DOHH2 (cell line): ENCODE data around the gene KPNA1.

ENCODE experiments used
- H3F3A ChIP-seq: fragments of 200-600 bp; sonication (generic), shearing (Covaris generic); 2 replicates; pipeline ENCODE4 v1.6.0; 2016; ENCODE audit warnings: antibody characterized with exemption, mild to moderate bottlenecking; ENCODE audit not compliant: control insufficient read depth, insufficient read depth
- H3K27ac ChIP-seq: fragments of 200-600 bp; sonication (generic); 2 replicates; pipeline ENCODE4 v1.5.1; 2014; ENCODE audit warnings: low read depth, mild to moderate bottlenecking, low read length, moderate library complexity
- H3K27me3 ChIP-seq: fragments of 200-600 bp; sonication (generic); 2 replicates; pipeline ENCODE4 v1.6.1; 2014; ENCODE audit warnings: mild to moderate bottlenecking, low read length, mixed read lengths; ENCODE audit not compliant: control insufficient read depth
- H3K36me3 ChIP-seq: fragments of 200-600 bp; sonication (generic); 2 replicates; pipeline ENCODE4 v1.6.1; 2014; ENCODE audit warnings: mild to moderate bottlenecking, low read length, moderate library complexity, mixed read lengths; ENCODE audit not compliant: control insufficient read depth
- H3K4me1 ChIP-seq: fragments of 200-600 bp; sonication (generic); 2 replicates; pipeline ENCODE4 v1.6.1; 2014; ENCODE audit warnings: mild to moderate bottlenecking, low read length, mixed read lengths; ENCODE audit not compliant: control insufficient read depth
- H3K4me2 ChIP-seq: fragments of 200-600 bp; sonication (generic); 2 replicates; pipeline ENCODE4 v1.6.0; 2014; ENCODE audit warnings: mild to moderate bottlenecking, low read length, moderate library complexity
- H3K4me3 ChIP-seq: fragments of 200-600 bp; sonication (generic); 2 replicates; pipeline ENCODE4 v1.5.1; 2014; ENCODE audit warnings: mild to moderate bottlenecking, low read length, mixed read lengths
- H3K79me2 ChIP-seq: fragments of 200-600 bp; sonication (generic); 2 replicates; pipeline ENCODE4 v1.6.1; 2014; ENCODE audit warnings: mild to moderate bottlenecking, low read length, mixed read lengths; ENCODE audit not compliant: control insufficient read depth
- H3K9me2 ChIP-seq: fragments of 200-600 bp; sonication (generic); replicated peaks from 2 replicates; pipeline ENCODE4 v1.6.1; 2014; ENCODE audit warnings: mild to moderate bottlenecking, low read length, mixed read lengths; ENCODE audit not compliant: control insufficient read depth
- H3K9me3 ChIP-seq: fragments of 200-600 bp; sonication (generic); 2 replicates; pipeline ENCODE4 v1.6.1; 2014; ENCODE audit warnings: antibody characterized with exemption, low read length, mixed read lengths; ENCODE audit not compliant: control insufficient read depth, insufficient read depth
- H4K20me1 ChIP-seq: fragments of 200-600 bp; sonication (generic); 2 replicates; pipeline ENCODE4 v1.6.0; 2014; ENCODE audit warnings: low read depth, mild to moderate bottlenecking, antibody characterized with exemption, low read length, moderate library complexity; ENCODE audit not compliant: control insufficient read depth, insufficient read depth
- EZH2phosphoT487 ChIP-seq: fragments of 200-600 bp; sonication (generic); IDR thresholded peaks from 2 replicates; pipeline ENCODE4 v1.6.1; 2017; ENCODE audit warnings: borderline replicate concordance, mild to moderate bottlenecking, antibody characterized with exemption, low read length, moderate library complexity, mixed read lengths
- TF ChIP-seq, protein P1 (sequence below): fragments of 200-600 bp; sonication (generic); IDR thresholded peaks from one replicate; pipeline ENCODE4 v1.5.1; 2014; ENCODE audit warnings: antibody characterized with exemption, mild to moderate bottlenecking, low read depth, low read length; ENCODE audit not compliant: poor library complexity, severe bottlenecking

Gene KPNA1

DNA sequence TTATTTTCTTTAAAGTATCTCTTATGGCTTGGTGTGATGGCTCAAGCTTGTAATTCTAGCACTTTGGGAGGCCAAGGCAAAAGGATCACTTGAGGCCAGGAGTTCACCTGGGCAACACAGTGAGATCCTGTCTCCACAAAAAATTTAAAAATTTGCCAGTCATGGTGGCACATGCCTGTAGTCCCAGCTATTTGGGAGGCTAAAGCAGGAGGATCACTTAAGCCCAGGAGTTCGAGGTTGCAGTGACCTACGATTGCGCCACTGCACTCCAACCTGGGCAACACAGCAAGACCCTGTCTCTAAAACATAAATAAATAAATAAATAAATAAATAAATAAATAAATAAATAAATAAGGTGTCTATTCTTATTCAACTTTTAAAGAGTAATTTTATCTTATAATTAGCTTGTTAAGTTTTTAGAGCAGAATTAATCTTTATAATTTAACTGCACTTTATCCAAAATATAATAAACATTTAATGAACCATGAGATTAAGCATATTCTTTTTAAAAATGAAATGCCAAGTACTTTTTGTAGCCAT is 48.0 kb downstream of the KPNA1 start:
- no peaks in the 10 kb centered on the region for H3K9me2 ChIP-seq
- H3K36me3 ChIP-seq, result peaks cover 50% of the 10 kb centered on the region
- no peak overlapping the region for H3K4me2 ChIP-seq
- H3K4me3 ChIP-seq, result no peak overlapping the region
- H4K20me1 ChIP-seq, result peaks cover 6% of the 10 kb centered on the region; the same call in 1 of the 2 replicates
- TF ChIP-seq EZH2phosphoT487, result no peak
- TF ChIP-seq, protein P1, sequence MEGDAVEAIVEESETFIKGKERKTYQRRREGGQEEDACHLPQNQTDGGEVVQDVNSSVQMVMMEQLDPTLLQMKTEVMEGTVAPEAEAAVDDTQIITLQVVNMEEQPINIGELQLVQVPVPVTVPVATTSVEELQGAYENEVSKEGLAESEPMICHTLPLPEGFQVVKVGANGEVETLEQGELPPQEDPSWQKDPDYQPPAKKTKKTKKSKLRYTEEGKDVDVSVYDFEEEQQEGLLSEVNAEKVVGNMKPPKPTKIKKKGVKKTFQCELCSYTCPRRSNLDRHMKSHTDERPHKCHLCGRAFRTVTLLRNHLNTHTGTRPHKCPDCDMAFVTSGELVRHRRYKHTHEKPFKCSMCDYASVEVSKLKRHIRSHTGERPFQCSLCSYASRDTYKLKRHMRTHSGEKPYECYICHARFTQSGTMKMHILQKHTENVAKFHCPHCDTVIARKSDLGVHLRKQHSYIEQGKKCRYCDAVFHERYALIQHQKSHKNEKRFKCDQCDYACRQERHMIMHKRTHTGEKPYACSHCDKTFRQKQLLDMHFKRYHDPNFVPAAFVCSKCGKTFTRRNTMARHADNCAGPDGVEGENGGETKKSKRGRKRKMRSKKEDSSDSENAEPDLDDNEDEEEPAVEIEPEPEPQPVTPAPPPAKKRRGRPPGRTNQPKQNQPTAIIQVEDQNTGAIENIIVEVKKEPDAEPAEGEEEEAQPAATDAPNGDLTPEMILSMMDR, result no peak
- no peaks in the 10 kb centered on the region for H3K4me1 ChIP-seq
- no peaks in the 10 kb centered on the region for H3K27me3 ChIP-seq
- H3K9me3 ChIP-seq, result no peaks in the 10 kb centered on the region
- H3F3A ChIP-seq, result no peaks in the 10 kb centered on the region
- peaks cover 43% of the 10 kb centered on the region for H3K79me2 ChIP-seq
- H3K27ac ChIP-seq, result no peak overlapping the region

DNA sequence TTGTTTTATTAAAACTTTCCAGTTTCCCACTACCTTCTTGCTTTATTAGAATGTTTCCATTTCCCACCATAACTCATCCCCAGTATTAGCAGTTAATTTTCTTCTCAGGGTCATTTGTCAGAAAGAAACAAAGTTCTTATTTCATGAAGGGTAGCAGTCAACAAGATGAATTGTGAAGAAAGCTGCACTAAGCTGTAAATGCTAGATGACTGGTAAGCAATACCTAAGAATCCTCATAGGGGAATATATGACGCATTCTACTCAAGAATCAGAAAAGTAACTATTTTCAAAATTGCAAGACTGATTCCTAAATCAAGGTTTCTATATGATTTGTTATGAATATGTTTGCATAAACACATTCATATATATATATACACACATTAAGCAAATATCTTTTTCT is 50.1 kb downstream of the KPNA1 start:
- no peaks in the 10 kb centered on the region for H3F3A ChIP-seq
- no peak overlapping the region for H3K27ac ChIP-seq
- TF ChIP-seq, protein P1, result no peak
- no peak for TF ChIP-seq EZH2phosphoT487
- H3K4me2 ChIP-seq, result no peak overlapping the region
- no peaks in the 10 kb centered on the region for H3K9me3 ChIP-seq
- H3K27me3 ChIP-seq, result no peaks in the 10 kb centered on the region
- H3K9me2 ChIP-seq, result no peaks in the 10 kb centered on the region
- H3K4me3 ChIP-seq, result no peak overlapping the region
- peaks cover 62% of the 10 kb centered on the region for H3K36me3 ChIP-seq
- H4K20me1 ChIP-seq, result peaks cover 5% of the 10 kb centered on the region; the same call in 1 of the 2 replicates
- H3K4me1 ChIP-seq, result no peaks in the 10 kb centered on the region
- H3K79me2 ChIP-seq, result peaks cover 22% of the 10 kb centered on the region

DNA sequence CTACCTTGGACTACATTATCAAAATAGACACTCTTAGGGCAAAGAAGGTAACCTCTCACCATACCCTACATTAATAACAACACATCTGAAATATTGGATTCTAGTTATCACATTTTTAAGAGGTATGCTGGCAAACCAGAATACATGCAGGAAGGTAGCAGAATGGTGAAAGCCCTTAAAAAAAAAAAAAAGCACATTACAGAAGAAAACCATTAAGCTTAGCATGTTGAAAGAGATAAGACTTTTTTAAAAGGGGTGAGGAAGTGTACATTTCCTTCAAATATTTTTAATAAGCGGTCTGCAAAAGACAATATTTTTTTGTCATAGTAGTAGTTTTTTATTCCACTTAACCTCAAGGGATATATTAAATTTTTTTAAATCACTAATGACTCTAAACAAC is 52.3 kb downstream of the KPNA1 start:
- Histone ChIP-seq H3K27me3 (no peaks in the 10 kb centered on the region), H3K79me2 (peaks cover under 1% of the 10 kb centered on the region; the same call in 1 of the 2 replicates), H4K20me1 (peaks cover 3% of the 10 kb centered on the region; the same call in 1 of the 2 replicates), H3K4me3 (no peak overlapping the region), H3K27ac (no peak overlapping the region), H3F3A (no peaks in the 10 kb centered on the region), H3K9me2 (no peaks in the 10 kb centered on the region), H3K9me3 (no peaks in the 10 kb centered on the region), H3K4me1 (no peaks in the 10 kb centered on the region), H3K4me2 (no peak overlapping the region), H3K36me3 (peaks cover 78% of the 10 kb centered on the region)
- TF ChIP-seq, protein P1, result no peak
- TF ChIP-seq EZH2phosphoT487, result no peak
